Stimulated activated CD8-positive, alpha-beta memory T cell treated with anti-CD3 and anti-CD28 coated beads, Interleukin-7, amount 100 ng/mL, for 1 hour (primary cell): Measurements from ENCODE around the gene CDKN2AIP.

Experiments
- DNase-seq, 2 donors: peaks; one replicate each; pipeline ENCODE4 v3.0.0-alpha.2; 2020; ENCODE audit warnings: low read depth in 2 of 2

Gene CDKN2AIP

DNA sequence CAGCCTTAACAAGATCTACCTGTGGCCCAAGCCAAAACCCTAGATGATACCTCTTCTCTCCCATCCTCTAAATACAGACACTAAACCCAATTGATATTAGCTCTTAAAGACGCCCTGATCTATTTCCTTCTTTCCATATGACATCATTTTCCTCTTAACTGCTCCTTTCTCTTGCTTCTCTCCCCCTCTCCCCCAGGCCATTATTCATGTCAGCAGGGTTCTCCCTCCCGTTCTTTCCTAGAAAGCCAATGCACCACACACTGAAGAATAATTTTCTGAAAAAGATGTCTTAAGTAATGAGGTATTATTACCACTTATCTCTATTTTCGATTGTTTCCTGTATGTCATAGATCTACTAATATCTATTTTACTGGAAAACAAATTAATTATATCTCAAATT is 50.7 kb downstream of the CDKN2AIP start:
- DNase-seq: no peak
